ENCODE results near the gene CACNB4.

CACNB4 gene

GRCh38 chr2:151803811-151804210 lies 295.0 kb downstream of the CACNB4 start:
- Histone ChIP-seq H3K4me2 (ENCODE audit: low read length) (no peak overlapping the region), H4K12ac (ENCODE audit: low read depth, low read length) (no peak overlapping the region), H2AK5ac (ENCODE audit: low read length) (no peak overlapping the region), H2BK120ac (ENCODE audit: insufficient read depth, low read length, poor library complexity) (no peak overlapping the region), H3K36me3 (ENCODE audit: control insufficient read depth in 1 of 2, insufficient read depth in 2 of 2, low read length in 2 of 2) (peaks cover 6 to 8% of the 10 kb centered on the region in 2 experiments), H3K79me2 (ENCODE audit: control insufficient read depth, insufficient read depth, low read length, poor library complexity) (no peaks in the 10 kb centered on the region), H3K14ac (ENCODE audit: low read length) (no peak overlapping the region), H3K4me1 (ENCODE audit: control insufficient read depth in 1 of 2, insufficient read depth in 2 of 2, low read length in 2 of 2) (no peaks in the 10 kb centered on the region), H3K79me1 (ENCODE audit: low read length) (no peaks in the 10 kb centered on the region), H3K27ac (ENCODE audit: low read depth, low read length) (no peak overlapping the region), H3K23ac (ENCODE audit: low read length) (no peak overlapping the region), H4K91ac (ENCODE audit: low read depth, low read length) (no peak overlapping the region), H4K8ac (ENCODE audit: low read depth, low read length) (no peak overlapping the region), H3K4me3 (ENCODE audit: low read depth, low read length) (no peak overlapping the region), H3K9me3 (ENCODE audit: insufficient read depth, low read depth, low read length) (no peaks in the 10 kb centered on the region), H3K18ac (ENCODE audit: low read length) (no peak overlapping the region), H3K4ac (ENCODE audit: low read depth, low read length) (no peak overlapping the region), H2AFZ (ENCODE audit: insufficient read depth, low read length, poor library complexity) (no peak overlapping the region), H2BK5ac (ENCODE audit: low read depth, low read length, poor library complexity) (no peak overlapping the region), H3K27me3 (ENCODE audit: insufficient read depth, low read length) (no peaks in the 10 kb centered on the region), H2BK12ac (ENCODE audit: low read length) (no peak overlapping the region), H3K9ac (ENCODE audit: low read length) (no peak overlapping the region)
- no peak for DNase-seq

DNA sequence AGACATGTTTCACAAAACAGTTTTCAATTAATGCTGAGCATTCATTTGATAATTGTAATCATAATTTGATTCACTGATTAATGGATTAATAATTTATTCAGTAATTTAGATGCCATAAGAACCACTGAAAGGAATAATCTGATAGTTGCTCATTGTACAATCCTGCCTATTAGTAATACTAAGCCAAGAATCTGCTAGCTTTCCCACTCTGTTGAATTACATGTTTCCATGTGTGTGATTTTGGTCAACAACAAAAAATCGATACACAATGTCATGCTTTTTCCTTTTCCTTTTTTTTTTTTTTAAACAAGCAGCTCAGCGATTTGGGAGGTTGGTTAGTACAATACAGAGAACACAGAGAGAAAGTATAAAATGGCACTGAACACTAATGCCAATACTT lies 296.5 kb downstream of the CACNB4 start:
- Histone ChIP-seq H3K27me3 (ENCODE audit: insufficient read depth, low read length) (no peaks in the 10 kb centered on the region), H3K79me1 (ENCODE audit: low read length) (no peaks in the 10 kb centered on the region), H3K27ac (ENCODE audit: low read depth, low read length) (no peak overlapping the region), H3K4me1 (ENCODE audit: control insufficient read depth in 1 of 2, insufficient read depth in 2 of 2, low read length in 2 of 2) (no peaks in the 10 kb centered on the region), H3K36me3 (ENCODE audit: control insufficient read depth in 1 of 2, insufficient read depth in 2 of 2, low read length in 2 of 2) (peaks cover 3 to 6% of the 10 kb centered on the region in 2 experiments), H2AFZ (ENCODE audit: insufficient read depth, low read length, poor library complexity) (no peak overlapping the region), H4K12ac (ENCODE audit: low read depth, low read length) (no peak overlapping the region), H3K4ac (ENCODE audit: low read depth, low read length) (no peak overlapping the region), H4K8ac (ENCODE audit: low read depth, low read length) (no peak overlapping the region), H4K91ac (ENCODE audit: low read depth, low read length) (no peak overlapping the region), H3K4me2 (ENCODE audit: low read length) (no peak overlapping the region), H2BK5ac (ENCODE audit: low read depth, low read length, poor library complexity) (no peak overlapping the region), H2BK12ac (ENCODE audit: low read length) (no peak overlapping the region), H2AK5ac (ENCODE audit: low read length) (no peak overlapping the region), H2BK120ac (ENCODE audit: insufficient read depth, low read length, poor library complexity) (no peak overlapping the region), H3K9me3 (ENCODE audit: insufficient read depth, low read depth, low read length) (no peaks in the 10 kb centered on the region), H3K4me3 (ENCODE audit: low read depth, low read length) (no peak overlapping the region), H3K14ac (ENCODE audit: low read length) (no peak overlapping the region), H3K9ac (ENCODE audit: low read length) (no peak overlapping the region), H3K23ac (ENCODE audit: low read length) (no peak overlapping the region), H3K18ac (ENCODE audit: low read length) (no peak overlapping the region), H3K79me2 (ENCODE audit: control insufficient read depth, insufficient read depth, low read length, poor library complexity) (no peaks in the 10 kb centered on the region)
- no CpG with 5 or more reads among the region's 2 CpGs for WGBS (ENCODE audit: extremely low coverage, insufficient coverage, insufficient read length)
- no peak for DNase-seq

GRCh38 chr2:151799886-151800292 lies 299.0 kb downstream of the CACNB4 start:
- H3K4ac ChIP-seq (ENCODE audit: low read depth, low read length), result no peak overlapping the region
- H2BK5ac ChIP-seq (ENCODE audit: low read depth, low read length, poor library complexity), result no peak overlapping the region
- H3K27me3 ChIP-seq (ENCODE audit: insufficient read depth, low read length), result no peaks in the 10 kb centered on the region
- no peak for DNase-seq
- no peak overlapping the region for H3K23ac ChIP-seq (ENCODE audit: low read length)
- no peaks in the 10 kb centered on the region for H3K79me2 ChIP-seq (ENCODE audit: control insufficient read depth, insufficient read depth, low read length, poor library complexity)
- peaks cover 3% of the 10 kb centered on the region in 2 experiments for H3K36me3 ChIP-seq (ENCODE audit: control insufficient read depth in 1 of 2, insufficient read depth in 2 of 2, low read length in 2 of 2)
- H2BK120ac ChIP-seq (ENCODE audit: insufficient read depth, low read length, poor library complexity), result no peak overlapping the region
- no peak overlapping the region for H3K4me3 ChIP-seq (ENCODE audit: low read depth, low read length)
- no peak overlapping the region for H2AK5ac ChIP-seq (ENCODE audit: low read length)
- no peaks in the 10 kb centered on the region for H3K79me1 ChIP-seq (ENCODE audit: low read length)
- H4K91ac ChIP-seq (ENCODE audit: low read depth, low read length), result no peak overlapping the region
- H4K12ac ChIP-seq (ENCODE audit: low read depth, low read length), result no peak overlapping the region
- no peak overlapping the region for H2AFZ ChIP-seq (ENCODE audit: insufficient read depth, low read length, poor library complexity)
- no peak overlapping the region for H2BK12ac ChIP-seq (ENCODE audit: low read length)
- no peak overlapping the region for H3K27ac ChIP-seq (ENCODE audit: low read depth, low read length)
- no peak overlapping the region for H3K14ac ChIP-seq (ENCODE audit: low read length)
- no peaks in the 10 kb centered on the region for H3K9me3 ChIP-seq (ENCODE audit: insufficient read depth, low read depth, low read length)
- H3K18ac ChIP-seq (ENCODE audit: low read length), result no peak overlapping the region
- H3K9ac ChIP-seq (ENCODE audit: low read length), result no peak overlapping the region
- no peak overlapping the region for H4K8ac ChIP-seq (ENCODE audit: low read depth, low read length)
- no peaks in the 10 kb centered on the region for H3K4me1 ChIP-seq (ENCODE audit: control insufficient read depth in 1 of 2, insufficient read depth in 2 of 2, low read length in 2 of 2)
- no peak overlapping the region for H3K4me2 ChIP-seq (ENCODE audit: low read length)
- WGBS (ENCODE audit: extremely low coverage, insufficient coverage, insufficient read length), result no CpG with 5 or more reads among the region's 3 CpGs

DNA sequence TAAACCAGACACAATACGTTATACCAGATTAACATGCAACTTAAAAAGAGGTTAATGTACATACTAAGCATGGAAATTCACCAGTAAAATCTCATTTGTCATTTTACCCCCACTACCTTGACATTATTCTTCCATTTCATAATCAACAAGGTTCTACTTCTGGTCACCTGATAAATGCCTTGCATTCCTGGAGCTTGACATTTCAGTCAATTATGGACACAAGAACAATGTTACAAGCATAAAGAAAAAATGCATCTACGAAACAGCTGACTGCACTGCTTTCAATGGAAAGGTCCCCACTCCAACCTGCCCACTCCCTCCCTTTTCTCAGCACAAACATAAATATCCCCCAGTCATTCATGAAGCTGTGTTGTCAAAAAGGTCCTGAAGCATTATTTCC lies 302.1 kb downstream of the CACNB4 start:
- Histone ChIP-seq H3K4ac (ENCODE audit: low read depth, low read length) (no peak overlapping the region), H4K8ac (ENCODE audit: low read depth, low read length) (no peak overlapping the region), H2BK120ac (ENCODE audit: insufficient read depth, low read length, poor library complexity) (no peak overlapping the region), H3K36me3 (ENCODE audit: control insufficient read depth in 1 of 2, insufficient read depth in 2 of 2, low read length in 2 of 2) (peaks cover 4% of the 10 kb centered on the region in 2 experiments), H4K12ac (ENCODE audit: low read depth, low read length) (no peak overlapping the region), H4K91ac (ENCODE audit: low read depth, low read length) (no peak overlapping the region), H3K18ac (ENCODE audit: low read length) (no peak overlapping the region), H3K27ac (ENCODE audit: low read depth, low read length) (no peak overlapping the region), H3K79me2 (ENCODE audit: control insufficient read depth, insufficient read depth, low read length, poor library complexity) (no peaks in the 10 kb centered on the region), H3K9ac (ENCODE audit: low read length) (no peak overlapping the region), H3K4me1 (ENCODE audit: control insufficient read depth in 1 of 2, insufficient read depth in 2 of 2, low read length in 2 of 2) (no peaks in the 10 kb centered on the region), H3K27me3 (ENCODE audit: insufficient read depth, low read length) (no peaks in the 10 kb centered on the region), H3K9me3 (ENCODE audit: insufficient read depth, low read depth, low read length) (no peaks in the 10 kb centered on the region), H2AK5ac (ENCODE audit: low read length) (no peak overlapping the region), H3K4me2 (ENCODE audit: low read length) (no peak overlapping the region), H3K23ac (ENCODE audit: low read length) (no peak overlapping the region), H2AFZ (ENCODE audit: insufficient read depth, low read length, poor library complexity) (no peak overlapping the region), H3K79me1 (ENCODE audit: low read length) (no peaks in the 10 kb centered on the region), H2BK12ac (ENCODE audit: low read length) (no peak overlapping the region), H3K4me3 (ENCODE audit: low read depth, low read length) (no peak overlapping the region), H3K14ac (ENCODE audit: low read length) (no peak overlapping the region), H2BK5ac (ENCODE audit: low read depth, low read length, poor library complexity) (no peak overlapping the region)
- peak; percentile 33 to 67 for DNase-seq
- no CpG with 5 or more reads among the region's 2 CpGs for WGBS (ENCODE audit: extremely low coverage, insufficient coverage, insufficient read length)
